Epidermal melanocyte (primary cell): Measurements from ENCODE around the gene LYSMD1.
"Not testable (repeated sequence)": the region's sequence is repeated elsewhere in the genome, so short reads cannot be mapped to it uniquely, and the experiment has no call there.

ENCODE experiments used
- DNase-seq: peaks from one replicate; pipeline ENCODE4 v3.0.0; 2011; ENCODE audit warnings: low spot score; ENCODE audit not compliant: insufficient read length

Gene LYSMD1

GRCh38 chr1:151165738-151166504 lies at the start of gene LYSMD1, which contains the start of gene SCNM1:
LYSMD1 (minus strand) TSS chr1:151165902; CDS start chr1:151165258, 644 bp downstream.
SCNM1 (plus strand) TSS chr1:151166144; CDS start chr1:151166153, 9 bp downstream.
- DNase-seq, result peak; percentile 97

- no peak for DNase-seq
Measured at GRCh38 chr1:151213560-151213959, 47.9 kb upstream of the LYSMD1 start.

GRCh38 chr1:151211972-151212705 lies 46.4 kb upstream of the LYSMD1 start:
- DNase-seq, result no peak

- no peak for DNase-seq
Measured at GRCh38 chr1:151210830-151211229, 45.1 kb upstream of the LYSMD1 start.

- DNase-seq, result not testable (repeated sequence)
Measured at GRCh38 chr1:151205381-151205965, 39.8 kb upstream of the LYSMD1 start.

- peak; percentile 46 for DNase-seq
Measured at GRCh38 chr1:151199873-151200581, 34.3 kb upstream of the LYSMD1 start.

GRCh38 chr1:151198254-151199127 lies 32.8 kb upstream of the LYSMD1 start, which contains the start of gene PIP5K1A:
PIP5K1A (plus strand) TSS chr1:151198552; CDS start chr1:151198997, 445 bp downstream.
- DNase-seq, result peak; percentile 97

- DNase-seq, result no peak
Measured at GRCh38 chr1:151197863-151198253, 32.2 kb upstream of the LYSMD1 start.

- no peak for DNase-seq
Measured at GRCh38 chr1:151196292-151196800, 30.6 kb upstream of the LYSMD1 start.

- not testable (repeated sequence) for DNase-seq
Measured at GRCh38 chr1:151194894-151195594, 29.3 kb upstream of the LYSMD1 start.

- DNase-seq, result no peak
Measured at GRCh38 chr1:151193856-151194255, 28.2 kb upstream of the LYSMD1 start.

GRCh38 chr1:151193304-151193703 lies 27.6 kb upstream of the LYSMD1 start:
- no peak for DNase-seq

GRCh38 chr1:151192047-151192446 lies 26.3 kb upstream of the LYSMD1 start:
- no peak for DNase-seq

GRCh38 chr1:151189637-151190445 lies 24.1 kb upstream of the LYSMD1 start, which contains the start of gene VPS72:
VPS72 (minus strand) TSS chr1:151190197; CDS start chr1:151190121, 76 bp downstream.
- peak; percentile 87 for DNase-seq

- DNase-seq, result not testable (repeated sequence)
Measured at GRCh38 chr1:151188667-151189066, 23.0 kb upstream of the LYSMD1 start.

- no peak for DNase-seq
Measured at GRCh38 chr1:151187205-151187604, 21.5 kb upstream of the LYSMD1 start.

GRCh38 chr1:151184211-151184610 lies 18.5 kb upstream of the LYSMD1 start:
- DNase-seq, result no peak

GRCh38 chr1:151176514-151177045 lies 10.9 kb upstream of the LYSMD1 start:
- DNase-seq, result no peak
